H1 (cell line): ENCODE results near the gene TGFB2. TPM values are rescaled to one million over a fixed set of nuclear protein-coding genes. Genes with fewer than 3 reads are reported as not detected.

Source experiments
- HDAC2 ChIP-seq, 2 experiments: fragments of 300-600 bp in 1 of 2; sonication (generic) in 1 of 2; IDR thresholded peaks; 2 replicates each; pipeline ENCODE4 v1.6.1; 2011 to 2012; ENCODE audit warnings: low read depth in 2 of 2, low read length in 2 of 2, mild to moderate bottlenecking in 2 of 2, moderate library complexity in 2 of 2, borderline replicate concordance in 1 of 2, inconsistent platforms in 1 of 2
- NRF1 ChIP-seq: IDR thresholded peaks from 2 replicates; pipeline ENCODE4 v1.6.1; 2011; ENCODE audit warnings: mild to moderate bottlenecking, low read depth, low read length, improper control_type of control experiment
- RXRA ChIP-seq: IDR thresholded peaks from 2 replicates; pipeline ENCODE4 v1.6.1; 2011; ENCODE audit warnings: low read depth, mild to moderate bottlenecking, low read length, moderate library complexity; ENCODE audit not compliant: insufficient read depth
- polyA plus RNA-seq, 7 experiments: library from polyadenylated mRNA; depleted of rRNA in 3 of 7; stranded (reverse) in 5 of 7; unstranded in 2 of 7; fragments of >200 nt in 5 of 7; fragments of 200-250 nt in 2 of 7; gene quantifications; 1 replicate in 5 of 7; 2 replicates in 1 of 7; 4 replicates in 1 of 7; pipeline versions ENCODE4 v1.2.1 to v1.2.3, GENCODE V29; 2011 to 2013; ENCODE audit warnings: missing spikeins in 2 of 7, mixed read lengths in 2 of 7
- total RNA-seq: library from RNA; stranded (reverse); fragmentation: NEBNext Ultra II Directional; extraction: Animal tissue kit (Norgen Biotek cat#: 25700); gene quantifications from 2 replicates; pipeline ENCODE4 v1.2.1, GENCODE V29; 2021
- TF ChIP-seq, protein P1 (sequence below): IDR thresholded peaks from 2 replicates; pipeline ENCODE4 v1.6.1; 2011; ENCODE audit warnings: low read length, improper control_type of control experiment

The TGFB2 gene
- total and polyA plus RNA-seq, 2 of the 8 experiments (the other 6 are each of a cell fraction or from before 2014, with no cell fraction given): 0.26 to 0.84 TPM

DNA sequence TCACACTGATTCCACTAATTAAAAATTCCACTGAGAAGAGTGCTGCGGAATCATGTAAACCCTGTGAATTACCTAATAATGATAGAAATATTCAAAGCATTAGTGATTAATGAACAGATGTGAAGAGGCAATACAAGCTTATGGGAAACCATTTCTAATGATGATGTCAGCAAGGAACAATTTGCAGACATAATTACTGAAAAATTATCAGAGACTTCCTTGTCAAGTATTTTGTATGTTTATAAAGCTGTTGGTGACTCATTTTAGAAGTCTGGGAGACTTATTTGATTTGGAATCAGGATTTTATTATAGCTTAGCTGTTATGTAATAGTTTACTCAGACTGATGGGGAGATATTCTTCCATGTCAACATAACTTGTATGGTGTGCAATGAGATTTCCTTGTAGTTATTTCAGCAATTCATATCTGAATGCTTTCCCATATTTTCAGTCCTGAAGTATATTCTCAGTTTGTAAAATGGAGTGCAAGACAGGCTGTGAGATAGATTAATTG, 135.5 kb downstream of the TGFB2 start (continued):
- TF ChIP-seq HDAC2 (IDR thresholded peaks at IDR 0.05; ENCODE audit: borderline replicate concordance in 1 of 2, low read depth in 2 of 2, low read length in 2 of 2) (no peak), RXRA (no peak), NRF1 (no peak)
- TF ChIP-seq, protein P1, sequence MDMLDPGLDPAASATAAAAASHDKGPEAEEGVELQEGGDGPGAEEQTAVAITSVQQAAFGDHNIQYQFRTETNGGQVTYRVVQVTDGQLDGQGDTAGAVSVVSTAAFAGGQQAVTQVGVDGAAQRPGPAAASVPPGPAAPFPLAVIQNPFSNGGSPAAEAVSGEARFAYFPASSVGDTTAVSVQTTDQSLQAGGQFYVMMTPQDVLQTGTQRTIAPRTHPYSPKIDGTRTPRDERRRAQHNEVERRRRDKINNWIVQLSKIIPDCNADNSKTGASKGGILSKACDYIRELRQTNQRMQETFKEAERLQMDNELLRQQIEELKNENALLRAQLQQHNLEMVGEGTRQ: no peak
